Omental fat pad (tissue), 4 donors: ENCODE data around the gene MYO18A. TPM values are rescaled to one million over a fixed set of nuclear protein-coding genes. Genes with fewer than 3 reads are reported as not detected.

Experiments used
- ATAC-seq: fragments of 150-250 bp; one replicate; pipeline ENCODE4 v1.9.1; 2016; ENCODE audit warnings: mild to moderate bottlenecking, moderate library complexity; ENCODE audit not compliant: low FRiP score
- DNase-seq: peaks from one replicate; pipeline ENCODE4 v3.0.0-alpha.2; 2019; ENCODE audit warnings: low spot score
- CTCF ChIP-seq, 3 donors: fragments of 450-650 bp; IDR thresholded peaks; one replicate each; pipeline ENCODE4 v1.5.1; 2016 to 2017; ENCODE audit warnings: antibody characterized with exemption in 3 of 3, mild to moderate bottlenecking in 3 of 3, moderate library complexity in 2 of 3
- total RNA-seq, 4 donors: library from RNA; depleted of rRNA; stranded (reverse); fragments of >200 nt; gene quantifications; one replicate each; pipeline ENCODE4 v1.1.0, GENCODE V29; 2016

MYO18A gene
- total RNA-seq, 4 donors from 2014 or later: 33.1 to 99.0 (median 50.6) TPM

GRCh38 chr17:29103341-29103740 is 76.9 kb downstream of the MYO18A start:
- no peak for ATAC-seq
- DNase-seq: no peak

GRCh38 chr17:29102741-29103181 is 77.4 kb downstream of the MYO18A start:
- DNase-seq: no peak
- no peak for ATAC-seq
- TF ChIP-seq CTCF (IDR thresholded peaks at IDR 0.05): no peak

More at GRCh38 chr17:29103341-29103740, 76.9 kb downstream of the MYO18A start:
- no peak for TF ChIP-seq CTCF (IDR thresholded peaks at IDR 0.05)

GRCh38 chr17:29102046-29102445 is 78.2 kb downstream of the MYO18A start:
- ATAC-seq (no peak), DNase-seq (no peak)
- TF ChIP-seq CTCF (IDR thresholded peaks at IDR 0.05): no peak

- ATAC-seq (no peak), DNase-seq (no peak)
- TF ChIP-seq CTCF (IDR thresholded peaks at IDR 0.05): no peak
Measured at GRCh38 chr17:29100296-29100695, 79.9 kb downstream of the MYO18A start.

GRCh38 chr17:29099527-29099926 is 80.7 kb downstream of the MYO18A start:
- no peak for TF ChIP-seq CTCF (IDR thresholded peaks at IDR 0.05)
- ATAC-seq: no peak
- DNase-seq: no peak

- no peak for DNase-seq
- TF ChIP-seq CTCF (IDR thresholded peaks at IDR 0.05): no peak
- no peak for ATAC-seq
Measured at GRCh38 chr17:29096094-29096493, 84.1 kb downstream of the MYO18A start.

- DNase-seq (no peak), ATAC-seq (no peak)
- no peak for TF ChIP-seq CTCF (IDR thresholded peaks at IDR 0.05)
Measured at GRCh38 chr17:29095439-29095838, 84.8 kb downstream of the MYO18A start.
